ENCODE measurements around the gene CELF2. TPM values are rescaled to one million over a fixed set of nuclear protein-coding genes. Genes with fewer than 3 reads are reported as not detected.

CELF2 gene
- total RNA-seq, 2 experiments from 2014 or later, result 197 to 205 TPM

GRCh38 chr10:11180228-11180627 is 162.6 kb downstream of the CELF2 start:
- Mint-ChIP-seq H3K4me3 (peak overlapping the region; percentile 86), H3K27me3 (no peaks in the 10 kb centered on the region), H3K4me1 (ENCODE audit: low read depth) (peaks cover 41% of the 10 kb centered on the region), H3K9me3 (no peaks in the 10 kb centered on the region), H3K36me3 (ENCODE audit: low read depth) (peaks cover 73% of the 10 kb centered on the region), H3K27ac (no peak overlapping the region)
- H3K27ac ChIP-seq (ENCODE audit: low read depth in 1 of 2, low read length in 2 of 2), result peak overlapping the region; percentile 75 to 84
- peaks cover 71% of the 10 kb centered on the region for H3K36me3 ChIP-seq (ENCODE audit: insufficient read depth, low read length)
- H3K4me3 ChIP-seq (ENCODE audit: low read length), result peak overlapping the region; percentile 39
- peaks cover 3 to 10% of the 10 kb centered on the region in 2 experiments for H3K9me3 ChIP-seq (ENCODE audit: control insufficient read depth in 1 of 2, insufficient read depth in 1 of 2, low read length in 2 of 2)
- intact Hi-C loops (cut with DNase I, micrococcal nuclease), result no loop called here
- no peak for TF ChIP-seq CTCF (IDR thresholded peaks at IDR 0.05)
- ATAC-seq (ENCODE audit: poor library complexity) (peak; percentile 60), DNase-seq (peak in 13 of 14 experiments; percentile 39 to 90 (median 53))
- H3K4me1 ChIP-seq (ENCODE audit: insufficient read depth, low read length), result peaks cover 82% of the 10 kb centered on the region
- POLR2A ChIA-PET, result interaction anchor here (0.6 to 19.5 kb wide), 8 partner anchors 13 to 129 kb away, joined by 3 to 1077 read pairs (median 12); no protein-coding TSS in a partner anchor
- CTCF ChIA-PET, result interaction anchor here (1.0 to 3.9 kb wide), 6 partner anchors 11 to 90 kb away, joined by 3 to 28 read pairs (median 4); no protein-coding TSS in a partner anchor
- H3K27me3 ChIP-seq (ENCODE audit: control insufficient read depth in 1 of 2, insufficient read depth in 2 of 2, low read length in 2 of 2), result no peaks in the 10 kb centered on the region

GRCh38 chr10:11181978-11182377 is 164.3 kb downstream of the CELF2 start:
- ChIA-PET POLR2A (interaction anchor here (1.0 to 19.5 kb wide), 8 partner anchors 8 to 70 kb away, joined by 3 to 1077 read pairs (median 5); no protein-coding TSS in a partner anchor), CTCF (interaction anchor here (0.7 to 1.6 kb wide), 4 partner anchors 13 to 39 kb away, joined by 3 to 7 read pairs (median 3); no protein-coding TSS in a partner anchor)
- peaks cover 68% of the 10 kb centered on the region for H3K4me1 ChIP-seq (ENCODE audit: insufficient read depth, low read length)
- H3K9me3 ChIP-seq (ENCODE audit: control insufficient read depth in 1 of 2, insufficient read depth in 1 of 2, low read length in 2 of 2), result peaks cover 7 to 13% of the 10 kb centered on the region in 2 experiments
- Mint-ChIP-seq H3K9me3 (no peaks in the 10 kb centered on the region), H3K4me1 (ENCODE audit: low read depth) (peaks cover 59% of the 10 kb centered on the region), H3K27ac (no peak overlapping the region), H3K36me3 (ENCODE audit: low read depth) (peaks cover 90% of the 10 kb centered on the region), H3K4me3 (peak overlapping the region; percentile 27), H3K27me3 (no peaks in the 10 kb centered on the region)
- no peak for TF ChIP-seq CTCF (IDR thresholded peaks at IDR 0.05)
- no peaks in the 10 kb centered on the region for H3K27me3 ChIP-seq (ENCODE audit: control insufficient read depth in 1 of 2, insufficient read depth in 2 of 2, low read length in 2 of 2)
- intact Hi-C loops (cut with DNase I, micrococcal nuclease), result no loop called here
- ATAC-seq (ENCODE audit: poor library complexity), result no peak
- no peak overlapping the region for H3K4me3 ChIP-seq (ENCODE audit: low read length)
- DNase-seq, result no peak
- H3K36me3 ChIP-seq (ENCODE audit: insufficient read depth, low read length), result peaks cover 75% of the 10 kb centered on the region
- H3K27ac ChIP-seq (ENCODE audit: low read depth in 1 of 2, low read length in 2 of 2), result peak overlapping the region; percentile 4 to 75

GRCh38 chr10:11183015-11183414 is 165.3 kb downstream of the CELF2 start:
- ChIA-PET CTCF (interaction anchor here (0.6 to 1.6 kb wide), 6 partner anchors 7 to 70 kb away, joined by 3 to 7 read pairs (median 3); no protein-coding TSS in a partner anchor), POLR2A (interaction anchor here (1.0 to 2.3 kb wide), 7 partner anchors 9 to 43 kb away, joined by 3 to 12 read pairs (median 5); no protein-coding TSS in a partner anchor)
- no peak for TF ChIP-seq CTCF (IDR thresholded peaks at IDR 0.05)
- peaks cover 70% of the 10 kb centered on the region for H3K36me3 ChIP-seq (ENCODE audit: insufficient read depth, low read length)
- Mint-ChIP-seq H3K4me1 (ENCODE audit: low read depth) (peaks cover 69% of the 10 kb centered on the region), H3K27me3 (no peaks in the 10 kb centered on the region), H3K27ac (no peak overlapping the region), H3K36me3 (ENCODE audit: low read depth) (peaks cover 99% of the 10 kb centered on the region), H3K4me3 (peak overlapping the region; percentile 67), H3K9me3 (no peaks in the 10 kb centered on the region)
- ATAC-seq (ENCODE audit: poor library complexity) (no peak), DNase-seq (peak in 3 of 14 experiments; percentile 42 to 63 (median 55))
- no peak overlapping the region for H3K4me3 ChIP-seq (ENCODE audit: low read length)
- peak overlapping the region in 1 of 2 donors; percentile 10 for H3K27ac ChIP-seq (ENCODE audit: low read depth in 1 of 2, low read length in 2 of 2)
- peaks cover 7 to 13% of the 10 kb centered on the region in 2 experiments for H3K9me3 ChIP-seq (ENCODE audit: control insufficient read depth in 1 of 2, insufficient read depth in 1 of 2, low read length in 2 of 2)
- H3K27me3 ChIP-seq (ENCODE audit: control insufficient read depth in 1 of 2, insufficient read depth in 2 of 2, low read length in 2 of 2), result no peaks in the 10 kb centered on the region
- intact Hi-C loops (cut with DNase I, micrococcal nuclease), result no loop called here
- H3K4me1 ChIP-seq (ENCODE audit: insufficient read depth, low read length), result peaks cover 64% of the 10 kb centered on the region
